Transverse colon (tissue), 4 donors: ENCODE data around the gene KRTAP3-2. TPM values are rescaled to one million over a fixed set of nuclear protein-coding genes. Genes with fewer than 3 reads are reported as not detected.
"Not testable (repeated sequence)": the region's sequence is repeated elsewhere in the genome, so short reads cannot be mapped to it uniquely, and the experiment has no call there.

ENCODE experiments used
- DNase-seq: peaks from one replicate; pipeline ENCODE4 v3.0.0-alpha.2; 2019
- H3K27ac ChIP-seq, 4 donors: fragments of 200-600 bp; sonication (generic); 2 replicates each; pipeline ENCODE4 v1.5.1; 2016 to 2018; ENCODE audit warnings: inconsistent platforms in 4 of 4
- H3K27me3 ChIP-seq: fragments of 200-600 bp; sonication (generic); 2 replicates; pipeline ENCODE4 v1.5.1; 2017; ENCODE audit warnings: inconsistent platforms
- H3K36me3 ChIP-seq, 4 donors: fragments of 200-600 bp; sonication (generic); 2 replicates each; pipeline ENCODE4 v1.5.1; 2017 to 2019; ENCODE audit warnings: inconsistent platforms in 4 of 4
- H3K4me1 ChIP-seq, 4 donors: fragments of 200-600 bp; sonication (generic); 2 replicates each; pipeline ENCODE4 v1.5.1; 2017 to 2020; ENCODE audit warnings: inconsistent platforms in 4 of 4
- H3K4me3 ChIP-seq, 4 donors: fragments of 200-600 bp; sonication (generic); 1 replicate in 1 of 4; 2 replicates in 3 of 4; pipeline versions ENCODE4 v1.5.1 to v1.6.1; 2017 to 2019; ENCODE audit warnings: inconsistent platforms in 4 of 4
- H3K9me3 ChIP-seq, 2 donors: fragments of 200-600 bp; sonication (generic); 2 replicates each; pipeline ENCODE4 v1.5.1; 2017 to 2019; ENCODE audit warnings: inconsistent platforms in 2 of 2
- CTCF ChIP-seq, 5 experiments: fragments of 200-600 bp in 3 of 5; fragments of 450-650 bp in 2 of 5; sonication (generic) in 3 of 5; IDR thresholded peaks; 1 replicate in 2 of 5; 2 replicates in 3 of 5; pipeline ENCODE4 v1.5.1; 2016 to 2017; ENCODE audit warnings: antibody characterized with exemption in 5 of 5, inconsistent platforms in 3 of 5, mild to moderate bottlenecking in 2 of 5, moderate library complexity in 1 of 5
- EP300 ChIP-seq: sonication (generic); formaldehyde crosslinking; IDR thresholded peaks from one replicate; pipeline ENCODE4 v1.6.1; 2017; ENCODE audit warnings: antibody characterized with exemption, low read depth
- POLR2A ChIP-seq: fragments of 450-650 bp; IDR thresholded peaks from one replicate; pipeline ENCODE4 v1.6.1; 2016; ENCODE audit warnings: antibody characterized with exemption, mild to moderate bottlenecking, moderate library complexity
- POLR2AphosphoS5 ChIP-seq, 3 donors: sonication (generic); formaldehyde crosslinking; IDR thresholded peaks; one replicate each; pipeline ENCODE4 v1.6.1; 2016; ENCODE audit warnings: antibody characterized with exemption in 3 of 3
- WGBS, 2 donors: methylation state at CpG; one replicate each; pipeline ENCODE4 v1.1.5; 2018; ENCODE audit warnings: low coverage in 1 of 2; 5-methylcytosine and 5-hydroxymethylcytosine counted together
- in situ Hi-C, 4 donors: fragments of 200-750 bp; cut with MboI; loops; one replicate each; pipeline versions ENCODE4 v1.15.0 to v1.15.1; 2017; ENCODE audit warnings: low sequenced_read_pairs in 3 of 4, low pct_ligation_motif_present in 1 of 4, low pct_unique_long_range_greater_than_20kb in 1 of 4
- intact Hi-C: fragments of 100-400 bp; cut with DNase I; formaldehyde crosslinking; loops from one replicate; pipeline ENCODE4 v1.15.1; 2023; ENCODE audit warnings: low total_unique reads
- total RNA-seq, 4 donors: library from RNA; depleted of rRNA; stranded (reverse); fragments of >200 nt; gene quantifications; one replicate each; pipeline ENCODE4 v1.1.0, GENCODE V29; 2016

KRTAP3-2 gene
- not detected for total RNA-seq

DNA sequence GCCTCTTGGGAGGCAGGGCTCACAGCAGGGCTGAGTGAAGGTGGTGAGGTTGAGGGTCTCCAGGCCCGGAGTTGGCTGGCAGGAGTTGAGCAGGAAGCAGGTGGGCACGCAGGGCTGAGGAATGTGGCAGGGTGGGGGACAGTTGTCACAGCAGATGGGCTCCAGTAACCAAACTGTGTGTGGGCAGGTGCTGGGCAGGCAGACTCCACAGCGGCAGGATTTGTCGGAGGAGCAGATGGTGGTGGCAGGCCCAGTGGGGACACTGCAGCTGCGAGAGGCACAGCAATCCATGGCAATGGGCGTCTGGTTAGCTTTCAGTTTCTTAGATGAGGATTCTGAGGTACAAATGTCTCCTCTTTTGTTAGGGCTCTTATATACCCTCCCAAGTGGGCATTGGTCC is at the start of gene KRTAP3-2:
TSS of gene KRTAP3-2 (minus strand) at position 344 of the 400 bp plus-strand sequence. CDS start at position 291, 53 bp downstream.
- in situ Hi-C loops, H3K9me3 ChIP-seq, H3K4me1 ChIP-seq, H3K4me3 ChIP-seq, intact Hi-C loops, H3K36me3 ChIP-seq, H3K27me3 ChIP-seq, DNase-seq, H3K27ac ChIP-seq: not testable (repeated sequence)
- WGBS, 2 donors: 73% methylated on average over 6 of the region's 6 CpGs; no CpG with 5 or more reads in 1 of the 2 donors

- Histone ChIP-seq H3K27me3 (peaks cover 40% of the 10 kb centered on the region), H3K36me3 (no peaks in the 10 kb centered on the region), H3K9me3 (no peaks in the 10 kb centered on the region), H3K27ac (no peak overlapping the region), H3K4me1 (no peaks in the 10 kb centered on the region), H3K4me3 (no peak overlapping the region)
- DNase-seq: no peak
- intact Hi-C loops: no loop called here
- TF ChIP-seq CTCF (IDR thresholded peaks at IDR 0.05) (no peak), POLR2AphosphoS5 (IDR thresholded peaks at IDR 0.05) (no peak), EP300 (no peak), POLR2A (no peak)
- in situ Hi-C loops: no loop called here
- 34 to 38% methylated on average over 2 of the region's 2 CpGs for whole genome bisulfite sequencing, 2 donors
Measured at GRCh38 chr17:41049110-41049509, 49.4 kb upstream of the KRTAP3-2 start.

- H3K9me3 ChIP-seq: peaks cover 0 to 1% of the 10 kb centered on the region in 2 donors
- 68 to 78% methylated on average over 4 to 7 of the region's 7 CpGs for WGBS, 2 donors
- DNase-seq: no peak
- no peaks in the 10 kb centered on the region for H3K36me3 ChIP-seq
- TF ChIP-seq CTCF (IDR thresholded peaks at IDR 0.05) (no peak), EP300 (no peak), POLR2A (no peak), POLR2AphosphoS5 (IDR thresholded peaks at IDR 0.05) (no peak)
- H3K27ac ChIP-seq: no peak overlapping the region
- no peak overlapping the region for H3K4me3 ChIP-seq
- in situ Hi-C loops: no loop called here
- intact Hi-C loops: no loop called here
- H3K4me1 ChIP-seq: no peaks in the 10 kb centered on the region
- peaks cover 40% of the 10 kb centered on the region for H3K27me3 ChIP-seq
Measured at GRCh38 chr17:41048441-41048840, 48.7 kb upstream of the KRTAP3-2 start.

DNA sequence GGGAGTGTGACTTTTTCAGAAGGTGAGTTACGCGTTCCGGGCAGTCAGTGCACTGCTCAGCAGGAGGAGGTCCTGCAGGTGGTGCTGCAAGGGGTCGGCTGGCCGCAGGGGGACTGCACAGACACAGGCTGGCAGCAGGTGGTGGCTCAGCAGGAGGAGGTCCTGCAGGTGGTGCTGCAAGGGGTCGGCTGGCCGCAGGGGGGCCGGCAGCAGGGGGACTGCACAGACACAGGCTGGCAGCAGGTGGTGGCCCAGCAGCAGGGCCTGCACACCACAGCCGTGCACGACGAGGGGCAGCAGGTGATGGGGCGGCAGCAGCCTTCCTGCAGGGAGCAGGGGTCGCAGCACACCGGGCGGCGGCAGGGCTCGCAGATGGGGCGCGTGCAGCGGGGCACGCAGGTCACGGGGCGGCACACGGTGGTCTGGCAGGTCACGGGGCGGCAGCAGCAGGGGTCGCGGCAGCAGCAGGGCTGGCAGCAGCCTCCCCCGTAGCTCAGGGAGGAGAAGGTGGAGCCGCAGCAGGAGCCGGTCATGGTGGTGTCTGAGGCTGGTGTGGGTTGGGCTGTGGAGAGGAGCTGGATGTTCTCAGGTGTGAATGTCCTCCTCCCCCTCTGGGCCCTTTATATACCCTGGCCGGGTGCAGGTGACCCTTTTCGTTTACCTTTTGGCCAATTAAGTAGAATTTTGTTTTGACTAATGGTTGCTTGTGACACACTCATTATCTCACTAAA is 47.2 kb upstream of the KRTAP3-2 start, which contains the start of gene KRTAP2-1:
TSS of gene KRTAP2-1 (minus strand) at position 582 of the 731 bp plus-strand sequence. CDS start at position 533, 49 bp downstream.
- H3K9me3 ChIP-seq, in situ Hi-C loops, H3K27ac ChIP-seq, H3K4me1 ChIP-seq, H3K36me3 ChIP-seq, intact Hi-C loops, DNase-seq, H3K4me3 ChIP-seq: not testable (repeated sequence)
- 77% methylated on average over 8 of the region's 33 CpGs; no CpG with 5 or more reads in 1 of the 2 donors for WGBS, 2 donors
- H3K27me3 ChIP-seq: peaks cover 40% of the 10 kb centered on the region

DNA sequence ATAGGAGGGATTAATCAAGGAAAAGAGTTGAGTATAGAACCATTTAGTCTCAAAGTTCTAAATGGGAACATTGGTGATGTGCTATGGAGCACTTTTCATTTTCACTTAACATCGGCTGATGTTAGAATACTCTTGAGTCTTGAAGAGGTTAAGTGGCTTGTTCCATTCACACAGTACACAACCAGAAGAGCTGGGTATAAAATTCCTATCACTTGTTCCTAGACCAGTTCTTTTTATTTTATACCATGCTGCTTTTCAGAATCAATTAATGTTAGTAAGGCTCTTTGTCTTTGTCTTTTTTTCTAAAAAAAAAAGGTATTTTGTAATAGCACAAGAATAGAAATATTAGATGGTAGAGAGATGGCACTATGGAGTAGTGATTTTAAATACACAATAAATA is 43.2 kb upstream of the KRTAP3-2 start:
- in situ Hi-C loops: no loop called here
- H3K27ac ChIP-seq: no peak overlapping the region
- no peaks in the 10 kb centered on the region for H3K36me3 ChIP-seq
- DNase-seq: no peak
- TF ChIP-seq CTCF (IDR thresholded peaks at IDR 0.05): no peak
- no peak for TF ChIP-seq POLR2AphosphoS5 (IDR thresholded peaks at IDR 0.05)
- TF ChIP-seq EP300: no peak
- no peak for TF ChIP-seq POLR2A
- peaks cover 0 to 3% of the 10 kb centered on the region in 2 donors for H3K9me3 ChIP-seq
- 75 to 100% methylated on average over 1 of the region's 1 CpG for WGBS, 2 donors
- intact Hi-C loops: no loop called here
- no peaks in the 10 kb centered on the region for H3K4me1 ChIP-seq
- H3K4me3 ChIP-seq: no peak overlapping the region
- H3K27me3 ChIP-seq: peaks cover 18% of the 10 kb centered on the region

DNA sequence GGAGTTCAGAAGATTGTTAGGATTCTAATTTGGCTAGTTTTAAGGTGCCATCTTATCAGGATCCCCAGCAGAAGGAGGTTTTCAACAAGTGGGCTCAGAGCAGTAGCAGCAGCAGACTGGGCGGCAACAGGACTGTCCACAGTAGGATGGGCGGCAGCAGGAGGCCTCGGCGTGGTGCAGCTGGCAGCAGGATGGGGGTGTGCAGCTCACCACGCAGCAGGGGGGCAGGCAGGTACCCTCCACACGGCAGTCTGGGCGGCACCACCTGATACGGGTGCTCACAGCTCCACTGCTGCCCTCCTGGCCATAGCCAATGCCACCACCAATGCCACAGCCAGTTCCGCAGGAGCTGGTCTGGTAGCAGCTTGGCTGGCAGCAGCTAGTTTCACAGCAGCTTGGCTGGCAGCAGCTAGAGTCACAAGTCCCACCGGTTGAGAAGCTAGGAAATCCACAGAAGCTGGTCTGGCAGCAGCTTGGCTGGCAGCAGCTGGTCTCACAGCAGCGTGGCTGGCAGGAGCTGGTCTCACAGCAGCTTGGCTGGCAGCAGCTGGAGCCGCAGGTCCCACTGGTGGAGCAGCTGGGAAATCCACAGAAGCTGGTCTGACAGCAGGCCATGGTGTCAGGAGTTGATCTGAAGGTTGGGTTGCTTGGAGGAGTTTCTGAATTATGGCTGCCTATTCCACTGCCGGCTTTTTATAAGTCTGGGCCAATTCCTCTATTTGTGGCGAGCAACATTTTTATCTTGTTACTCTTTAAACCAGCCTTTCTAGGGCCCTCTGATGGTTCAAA is 41.3 kb upstream of the KRTAP3-2 start, which contains the start of gene KRTAP1-1:
TSS of gene KRTAP1-1 (minus strand) at position 668 of the 789 bp plus-strand sequence. CDS start at position 615, 53 bp downstream.
- H3K4me3 ChIP-seq, H3K27ac ChIP-seq, DNase-seq, intact Hi-C loops, H3K4me1 ChIP-seq, H3K9me3 ChIP-seq, H3K36me3 ChIP-seq, in situ Hi-C loops: not testable (repeated sequence)
- H3K27me3 ChIP-seq: peaks cover 11% of the 10 kb centered on the region
- 33 to 75% methylated on average over 1 to 14 of the region's 14 CpGs for WGBS, 2 donors
